Measurements from ENCODE around the gene CHST5. TPM values are rescaled to one million over a fixed set of nuclear protein-coding genes. Genes with fewer than 3 reads are reported as not detected.

The CHST5 gene
- total RNA-seq, 1 donor from 2014 or later = 0.85 TPM

GRCh38 chr16:75537776-75538175, 1.9 kb upstream of the CHST5 start:
- peaks cover 4% of the 10 kb centered on the region for H3K36me3 ChIP-seq
- TF ChIP-seq, protein P1, sequence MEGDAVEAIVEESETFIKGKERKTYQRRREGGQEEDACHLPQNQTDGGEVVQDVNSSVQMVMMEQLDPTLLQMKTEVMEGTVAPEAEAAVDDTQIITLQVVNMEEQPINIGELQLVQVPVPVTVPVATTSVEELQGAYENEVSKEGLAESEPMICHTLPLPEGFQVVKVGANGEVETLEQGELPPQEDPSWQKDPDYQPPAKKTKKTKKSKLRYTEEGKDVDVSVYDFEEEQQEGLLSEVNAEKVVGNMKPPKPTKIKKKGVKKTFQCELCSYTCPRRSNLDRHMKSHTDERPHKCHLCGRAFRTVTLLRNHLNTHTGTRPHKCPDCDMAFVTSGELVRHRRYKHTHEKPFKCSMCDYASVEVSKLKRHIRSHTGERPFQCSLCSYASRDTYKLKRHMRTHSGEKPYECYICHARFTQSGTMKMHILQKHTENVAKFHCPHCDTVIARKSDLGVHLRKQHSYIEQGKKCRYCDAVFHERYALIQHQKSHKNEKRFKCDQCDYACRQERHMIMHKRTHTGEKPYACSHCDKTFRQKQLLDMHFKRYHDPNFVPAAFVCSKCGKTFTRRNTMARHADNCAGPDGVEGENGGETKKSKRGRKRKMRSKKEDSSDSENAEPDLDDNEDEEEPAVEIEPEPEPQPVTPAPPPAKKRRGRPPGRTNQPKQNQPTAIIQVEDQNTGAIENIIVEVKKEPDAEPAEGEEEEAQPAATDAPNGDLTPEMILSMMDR (IDR thresholded peaks at IDR 0.05; ENCODE audit: borderline replicate concordance) = no peak
- H3K27me3 ChIP-seq (ENCODE audit: low read depth) = no peaks in the 10 kb centered on the region
- intact Hi-C loops (cut with micrococcal nuclease) = no loop called here
- H3K4me3 ChIP-seq = no peak overlapping the region
- no peak for DNase-seq
- H3K9me3 ChIP-seq (replicated peaks) = no peaks in the 10 kb centered on the region
- H3K27ac ChIP-seq (replicated peaks) = peak overlapping the region; percentile 73
- H3K4me1 ChIP-seq = peaks cover 14% of the 10 kb centered on the region

DNA sequence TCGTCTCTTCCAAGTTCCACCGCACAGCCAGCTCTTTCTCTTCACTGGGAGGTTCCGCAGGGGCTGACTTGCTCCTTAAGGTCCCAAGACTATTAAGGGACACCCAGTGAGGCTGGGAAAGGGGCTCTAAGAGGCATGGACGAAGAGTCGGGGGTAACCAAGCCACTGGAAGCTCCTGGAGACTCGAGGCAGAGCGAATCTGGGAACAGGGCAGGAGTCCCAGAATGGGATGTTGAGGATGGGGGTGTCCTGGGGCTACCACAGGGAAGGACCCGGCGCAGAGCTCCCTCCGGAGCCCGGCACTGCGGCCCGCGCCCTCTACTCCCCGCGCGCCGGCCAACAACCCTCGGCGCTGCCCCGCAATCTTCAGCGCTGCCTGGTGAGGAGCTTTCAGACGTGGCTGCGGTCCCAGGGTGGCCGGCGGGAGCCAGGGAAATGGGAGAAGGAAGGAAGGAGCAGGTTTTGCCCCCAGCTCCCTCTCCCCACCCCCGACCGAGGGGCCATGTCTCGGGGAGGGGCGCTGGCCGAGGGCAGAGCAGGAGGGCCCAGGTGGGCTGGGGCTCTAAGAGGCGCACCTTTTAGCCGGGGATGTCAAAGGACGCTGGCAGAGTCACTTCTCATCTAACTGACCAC, 581 bp downstream of the CHST5 start:
- H3K4me3 ChIP-seq = no peak overlapping the region
- intact Hi-C loops (cut with micrococcal nuclease) = no loop called here

DNA sequence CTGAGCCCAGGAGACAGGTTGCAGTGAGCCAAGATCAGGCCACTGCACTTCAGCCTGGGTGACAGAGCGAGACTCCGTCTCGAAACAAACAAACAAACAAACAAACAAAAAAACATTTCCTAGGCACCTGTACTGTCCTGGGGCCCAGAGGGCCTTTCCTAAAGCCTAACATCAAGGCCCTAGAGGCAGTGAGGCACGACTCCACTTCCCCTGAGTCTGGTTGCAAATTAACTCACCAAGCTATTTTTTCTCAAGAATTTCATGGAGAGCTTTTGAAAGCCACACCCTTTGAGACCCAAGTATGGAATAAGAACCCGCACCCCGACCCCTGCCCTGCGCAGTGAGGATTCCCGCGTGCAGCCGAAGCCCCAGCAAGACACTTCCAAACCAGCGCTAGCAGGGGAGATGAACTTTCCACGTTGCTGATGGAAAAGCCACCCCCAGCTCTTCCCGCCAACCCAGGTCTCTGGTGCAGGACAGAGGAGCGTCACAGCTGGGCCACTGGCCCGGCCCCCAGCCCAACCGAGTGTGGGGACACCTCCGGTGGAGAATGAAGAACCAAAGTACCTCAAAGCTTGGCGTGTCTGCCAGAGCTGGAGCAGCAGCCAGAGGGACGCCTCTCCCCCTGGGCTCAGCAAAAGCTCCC, 1.2 kb downstream of the CHST5 start:
- Histone ChIP-seq H3K9me3 (replicated peaks) (no peaks in the 10 kb centered on the region), H3K27ac (replicated peaks) (no peak overlapping the region), H3K36me3 (no peaks in the 10 kb centered on the region), H3K4me1 (peaks cover 6% of the 10 kb centered on the region), H3K4me3 (no peak overlapping the region), H3K27me3 (ENCODE audit: low read depth) (no peaks in the 10 kb centered on the region)
- no peak for DNase-seq
- intact Hi-C loops (cut with micrococcal nuclease) = no loop called here
- TF ChIP-seq, protein P1 (IDR thresholded peaks at IDR 0.05; ENCODE audit: borderline replicate concordance) = no peak

More for the DNA sequence above, 581 bp downstream of the CHST5 start:
- Histone ChIP-seq H3K9me3 (replicated peaks) (no peaks in the 10 kb centered on the region), H3K27me3 (ENCODE audit: low read depth) (no peaks in the 10 kb centered on the region), H3K36me3 (no peaks in the 10 kb centered on the region), H3K27ac (replicated peaks) (no peak overlapping the region), H3K4me1 (peaks cover 13% of the 10 kb centered on the region)
- DNase-seq = no peak
- TF ChIP-seq, protein P1 (IDR thresholded peaks at IDR 0.05; ENCODE audit: borderline replicate concordance) = no peak

DNA sequence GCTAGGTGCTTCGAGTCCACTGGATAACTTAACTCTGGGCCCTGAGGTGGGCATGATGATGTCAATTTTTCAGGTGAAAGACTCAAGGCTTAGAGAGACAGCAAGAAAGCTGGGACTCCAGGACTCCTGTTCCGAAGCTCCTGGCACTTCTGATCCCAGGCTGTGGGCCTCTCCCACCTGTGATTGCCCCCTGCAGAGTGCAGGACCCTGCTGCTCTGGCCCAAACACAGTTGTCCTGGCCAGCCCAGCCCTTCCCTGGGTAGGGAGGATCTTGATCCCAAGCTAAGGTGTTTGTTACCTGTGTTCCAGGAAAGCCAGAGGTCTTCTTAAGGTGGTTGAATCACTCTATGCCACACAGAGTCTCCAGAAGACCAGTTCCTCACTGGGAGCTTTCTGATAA, 3.1 kb downstream of the CHST5 start:
- H3K4me1 ChIP-seq = no peaks in the 10 kb centered on the region
- H3K27me3 ChIP-seq (ENCODE audit: low read depth) = no peaks in the 10 kb centered on the region
- TF ChIP-seq, protein P1 (IDR thresholded peaks at IDR 0.05; ENCODE audit: borderline replicate concordance) = no peak
- no peak overlapping the region for H3K27ac ChIP-seq (replicated peaks)
- intact Hi-C loops (cut with micrococcal nuclease) = no loop called here
- no peak for DNase-seq
- H3K36me3 ChIP-seq = no peaks in the 10 kb centered on the region
- no peaks in the 10 kb centered on the region for H3K9me3 ChIP-seq (replicated peaks)
- H3K4me3 ChIP-seq = no peak overlapping the region

DNA sequence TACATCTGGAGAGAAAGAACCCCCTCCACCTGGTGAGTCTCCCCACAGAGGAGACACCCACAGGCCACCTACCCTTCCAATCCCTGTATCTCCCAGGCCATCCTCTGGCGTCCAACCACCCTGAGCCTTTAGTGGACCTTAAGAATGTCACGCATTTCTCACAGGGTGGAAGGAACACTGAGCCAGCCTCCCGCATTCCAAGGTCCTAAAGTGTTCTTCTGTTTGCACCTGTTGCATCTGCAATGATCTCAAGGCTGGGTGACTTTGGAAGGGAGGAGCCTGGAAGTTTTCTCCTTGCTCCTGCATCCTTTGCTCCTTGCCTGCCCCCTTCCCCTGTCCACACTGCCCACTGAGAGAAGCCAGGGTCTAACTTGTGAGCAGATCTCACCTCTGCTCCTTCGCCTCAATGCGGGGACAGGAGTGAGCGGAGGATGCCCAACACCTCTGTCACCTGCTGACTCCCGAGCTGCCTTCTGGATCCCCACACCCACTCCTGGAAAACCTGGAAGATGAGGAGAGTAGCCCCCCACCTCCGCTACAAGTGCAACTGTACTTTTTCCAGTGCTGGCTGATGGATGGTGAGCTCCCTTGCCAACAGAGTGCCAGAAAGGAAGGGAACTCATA, 3.7 kb downstream of the CHST5 start:
- Histone ChIP-seq H3K36me3 (no peaks in the 10 kb centered on the region), H3K27ac (replicated peaks) (no peak overlapping the region), H3K9me3 (replicated peaks) (no peaks in the 10 kb centered on the region), H3K27me3 (ENCODE audit: low read depth) (no peaks in the 10 kb centered on the region), H3K4me1 (no peaks in the 10 kb centered on the region), H3K4me3 (no peak overlapping the region)
- TF ChIP-seq, protein P1 (IDR thresholded peaks at IDR 0.05; ENCODE audit: borderline replicate concordance) = no peak
- intact Hi-C loops (cut with micrococcal nuclease) = no loop called here
- DNase-seq = no peak
